VCaP (cell line): ENCODE results near the gene ADGRF1.

ENCODE experiments used
- H3K27ac ChIP-seq: fragments of 450-650 bp; 2 replicates; pipeline ENCODE4 v1.5.1; 2017
- CTCF ChIP-seq: fragments of 450-650 bp; conservative IDR thresholded peaks from 2 replicates; pipeline ENCODE4 v1.5.1; 2017; ENCODE audit warnings: mild to moderate bottlenecking, moderate library complexity

Gene ADGRF1

DNA sequence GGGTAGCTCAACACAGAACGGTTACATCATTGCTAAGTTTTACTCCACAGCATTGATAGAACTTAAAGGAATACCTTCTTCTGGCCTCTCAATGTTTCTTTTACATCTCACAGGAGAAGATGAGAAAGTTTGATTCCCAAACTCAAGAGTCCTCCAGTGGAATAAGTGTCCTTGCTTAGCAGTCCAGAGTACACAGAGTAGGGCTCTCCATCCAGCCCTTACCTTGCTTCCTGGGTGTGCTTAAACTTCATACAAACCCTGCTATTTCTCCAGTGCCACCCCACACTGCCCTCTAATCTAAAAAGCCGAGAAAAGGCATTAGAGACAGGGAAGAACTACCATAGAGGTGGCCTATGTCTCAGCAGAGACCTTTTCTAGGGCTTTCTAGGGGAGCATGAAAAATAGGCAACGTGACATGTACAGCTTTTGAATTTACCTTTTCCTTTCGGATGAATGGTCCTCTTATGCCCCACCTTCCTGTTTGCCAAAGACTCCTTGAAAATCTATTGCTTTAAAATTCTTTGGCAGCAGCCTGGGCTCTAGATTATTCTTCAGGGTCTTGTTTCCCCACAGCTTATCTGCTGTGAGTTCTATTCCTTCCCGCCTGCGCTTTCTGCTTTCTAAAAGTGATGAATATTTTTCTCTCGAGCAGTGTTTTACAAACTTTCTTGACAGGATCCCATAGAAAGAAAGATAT is 12.1 kb downstream of the ADGRF1 start:
- TF ChIP-seq CTCF: no peak
- no peak overlapping the region for H3K27ac ChIP-seq

GRCh38 chr6:47028835-47029360 is 13.2 kb downstream of the ADGRF1 start:
- no peak for TF ChIP-seq CTCF
- H3K27ac ChIP-seq: no peak overlapping the region

- TF ChIP-seq CTCF: no peak
- no peak overlapping the region for H3K27ac ChIP-seq
These were observed 14.8 kb downstream of the ADGRF1 start for GRCh38 chr6:47027315-47027714.

- H3K27ac ChIP-seq: no peak overlapping the region
- TF ChIP-seq CTCF: no peak
These were observed 15.5 kb downstream of the ADGRF1 start for GRCh38 chr6:47026679-47027078.

DNA sequence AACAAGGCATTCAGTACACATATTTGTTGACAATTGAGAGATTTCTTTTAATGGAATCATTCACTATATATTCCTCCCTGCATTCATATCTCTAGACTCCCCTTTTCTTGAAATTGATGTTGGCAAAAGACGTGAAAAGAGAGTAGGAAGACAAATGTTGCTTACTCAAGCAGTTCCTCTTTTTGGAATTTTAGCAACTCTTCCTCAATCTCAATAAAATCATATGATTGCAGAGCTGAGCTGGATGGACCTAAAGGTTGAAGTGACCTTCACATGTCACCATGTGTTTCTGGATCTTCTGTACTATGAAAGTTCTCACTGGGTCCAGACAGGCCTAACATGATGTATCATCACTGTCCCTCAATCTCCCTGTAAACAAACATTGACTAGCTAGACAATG is 18.6 kb downstream of the ADGRF1 start:
- TF ChIP-seq CTCF: no peak
- H3K27ac ChIP-seq: no peak overlapping the region

GRCh38 chr6:47022191-47022590 is 19.9 kb downstream of the ADGRF1 start:
- TF ChIP-seq CTCF: no peak
- H3K27ac ChIP-seq: no peak overlapping the region

GRCh38 chr6:47019941-47020340 is 22.2 kb downstream of the ADGRF1 start:
- H3K27ac ChIP-seq: no peak overlapping the region
- TF ChIP-seq CTCF: no peak
